Choroid plexus epithelial cell (primary cell): ENCODE measurements around the gene PRM2.

ENCODE experiments used
- DNase-seq: peaks from one replicate; pipeline ENCODE4 v3.0.0-alpha.2; 2010; ENCODE audit warnings: low read depth
- H3K4me3 ChIP-seq: 2 replicates; pipeline ENCODE4 v1.5.1; 2011; ENCODE audit warnings: low read depth, mild to moderate bottlenecking, control low read depth, low read length, moderate library complexity
- TF ChIP-seq, protein P1 (sequence below): conservative IDR thresholded peaks from 2 replicates; pipeline ENCODE4 v1.5.1; 2011; ENCODE audit warnings: low read depth, mild to moderate bottlenecking, control low read depth, inconsistent platforms, low read length, moderate library complexity

The PRM2 gene

DNA sequence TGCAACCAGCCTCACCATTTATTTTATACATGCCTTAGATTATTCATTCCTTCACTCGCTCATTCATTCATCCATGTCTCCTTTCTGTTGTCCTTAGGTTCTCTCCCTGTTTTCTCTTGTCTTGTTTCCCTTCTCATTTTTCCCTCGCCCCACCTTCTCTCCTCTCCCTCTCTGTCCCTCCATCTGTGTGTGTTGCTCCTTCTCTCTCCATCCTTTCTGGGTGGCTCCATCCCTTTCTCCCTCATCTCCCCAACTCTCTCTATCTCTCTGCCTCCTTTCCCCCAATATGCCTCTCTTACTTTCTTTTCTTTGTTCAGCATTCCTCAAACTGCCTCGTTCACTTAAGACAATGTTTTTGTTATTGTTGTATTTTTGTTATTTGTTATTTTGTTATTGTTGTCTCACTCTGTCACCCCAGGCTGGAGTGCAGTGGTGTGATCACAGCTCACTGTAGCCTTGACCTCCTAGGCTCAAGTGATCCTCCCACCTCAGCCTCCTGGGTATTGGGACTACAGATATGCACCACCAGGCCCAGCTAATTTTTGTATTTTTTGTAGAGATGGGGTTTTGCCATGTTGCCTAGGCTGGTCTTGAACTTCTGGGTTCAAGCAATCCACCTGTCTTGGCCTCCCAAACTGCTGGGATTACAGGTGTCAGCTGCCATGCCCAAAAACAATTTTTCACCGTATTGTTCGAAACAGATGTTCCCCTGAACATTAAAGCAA is 34.6 kb downstream of the PRM2 start:
- DNase-seq: no peak
- TF ChIP-seq, protein P1, sequence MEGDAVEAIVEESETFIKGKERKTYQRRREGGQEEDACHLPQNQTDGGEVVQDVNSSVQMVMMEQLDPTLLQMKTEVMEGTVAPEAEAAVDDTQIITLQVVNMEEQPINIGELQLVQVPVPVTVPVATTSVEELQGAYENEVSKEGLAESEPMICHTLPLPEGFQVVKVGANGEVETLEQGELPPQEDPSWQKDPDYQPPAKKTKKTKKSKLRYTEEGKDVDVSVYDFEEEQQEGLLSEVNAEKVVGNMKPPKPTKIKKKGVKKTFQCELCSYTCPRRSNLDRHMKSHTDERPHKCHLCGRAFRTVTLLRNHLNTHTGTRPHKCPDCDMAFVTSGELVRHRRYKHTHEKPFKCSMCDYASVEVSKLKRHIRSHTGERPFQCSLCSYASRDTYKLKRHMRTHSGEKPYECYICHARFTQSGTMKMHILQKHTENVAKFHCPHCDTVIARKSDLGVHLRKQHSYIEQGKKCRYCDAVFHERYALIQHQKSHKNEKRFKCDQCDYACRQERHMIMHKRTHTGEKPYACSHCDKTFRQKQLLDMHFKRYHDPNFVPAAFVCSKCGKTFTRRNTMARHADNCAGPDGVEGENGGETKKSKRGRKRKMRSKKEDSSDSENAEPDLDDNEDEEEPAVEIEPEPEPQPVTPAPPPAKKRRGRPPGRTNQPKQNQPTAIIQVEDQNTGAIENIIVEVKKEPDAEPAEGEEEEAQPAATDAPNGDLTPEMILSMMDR: no peak
- H3K4me3 ChIP-seq: no peak overlapping the region

DNA sequence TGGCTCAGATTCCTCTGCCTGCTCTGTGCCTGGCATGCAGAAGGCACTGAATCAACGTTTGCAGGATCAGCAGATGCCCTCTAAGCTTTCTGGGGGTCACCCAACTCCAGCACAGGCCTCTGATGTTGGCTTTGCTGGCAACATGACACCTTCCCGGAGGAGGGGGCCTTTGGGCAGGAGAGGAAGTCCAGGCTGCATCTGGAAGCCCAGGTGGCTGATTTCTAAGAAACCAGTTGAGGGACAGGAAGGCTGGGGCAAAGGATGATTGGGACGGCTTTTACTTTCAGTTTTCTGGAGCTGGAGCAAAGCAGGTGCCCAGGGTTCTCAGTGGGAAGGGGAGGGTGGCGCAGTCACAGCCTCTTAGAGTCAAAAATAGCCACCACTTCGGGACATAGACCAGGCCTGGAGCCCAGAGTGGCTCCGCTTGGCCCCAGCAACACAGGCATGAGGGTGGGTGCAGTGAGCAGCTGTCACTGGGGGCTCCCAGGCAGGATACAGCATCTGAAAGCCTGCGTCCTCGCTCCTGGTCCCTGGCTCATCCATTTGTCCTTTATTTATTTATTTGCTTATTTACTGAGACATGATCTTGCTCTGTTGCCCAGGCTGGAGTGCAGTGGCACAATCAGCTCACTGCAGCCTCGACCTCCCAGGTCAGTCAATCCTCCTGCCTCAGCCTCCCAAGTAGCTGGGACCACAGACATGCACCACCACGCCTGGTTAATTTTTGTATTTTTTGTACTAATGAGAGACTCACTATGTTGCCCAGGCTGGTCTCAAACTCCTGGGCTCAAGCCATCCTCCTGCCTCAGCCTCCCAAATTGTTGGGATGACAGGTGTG is 35.4 kb downstream of the PRM2 start:
- no peak for DNase-seq
- H3K4me3 ChIP-seq: no peak overlapping the region
- TF ChIP-seq, protein P1: no peak

DNA sequence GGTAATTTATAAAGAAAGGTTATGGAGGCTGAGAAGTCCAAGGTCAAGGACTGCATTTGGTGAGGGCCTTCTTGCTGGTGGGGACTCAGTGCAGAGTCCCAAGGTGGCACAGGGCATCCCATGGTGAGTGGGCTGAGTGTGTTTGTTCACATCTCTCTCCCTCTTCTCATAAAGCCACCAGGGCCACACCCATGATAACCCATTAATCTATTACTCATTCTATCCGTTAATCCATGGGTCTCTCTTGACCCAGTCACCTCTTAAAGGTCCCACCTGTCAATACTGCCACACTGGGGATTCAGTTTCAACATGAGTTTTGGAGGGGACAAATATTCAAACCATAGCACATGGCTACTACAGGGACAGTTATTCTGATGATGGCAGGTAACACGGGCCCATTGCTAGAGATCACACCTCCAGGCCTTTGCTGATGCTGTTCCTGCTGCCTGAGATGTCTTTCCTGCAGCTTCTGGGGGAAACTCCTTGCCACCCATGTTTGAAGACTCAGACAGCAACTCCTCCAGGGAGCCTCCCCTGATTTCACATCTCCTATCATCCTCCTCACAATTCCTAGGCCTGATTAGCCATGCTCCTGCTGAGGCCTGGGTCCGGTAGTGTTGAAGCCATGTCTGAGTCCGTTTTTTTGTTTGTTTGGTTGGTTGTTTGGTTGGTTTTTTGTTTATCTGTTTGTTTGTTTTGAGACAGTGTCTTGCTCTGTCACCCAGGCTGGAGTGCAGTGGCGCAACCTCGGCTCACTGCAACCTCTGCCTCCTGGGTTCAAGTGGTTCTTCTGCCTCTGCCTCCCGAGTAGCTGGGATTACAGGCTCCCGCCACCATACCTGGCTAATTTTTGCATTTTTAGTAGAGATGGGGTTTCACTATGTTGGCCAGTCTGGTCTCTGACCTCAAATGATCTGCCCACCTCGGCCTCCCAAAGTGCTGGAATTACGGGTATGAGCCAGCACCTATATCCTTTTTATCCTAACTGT is 36.3 kb downstream of the PRM2 start:
- H3K4me3 ChIP-seq: no peak overlapping the region
- TF ChIP-seq, protein P1: no peak
- DNase-seq: no peak

DNA sequence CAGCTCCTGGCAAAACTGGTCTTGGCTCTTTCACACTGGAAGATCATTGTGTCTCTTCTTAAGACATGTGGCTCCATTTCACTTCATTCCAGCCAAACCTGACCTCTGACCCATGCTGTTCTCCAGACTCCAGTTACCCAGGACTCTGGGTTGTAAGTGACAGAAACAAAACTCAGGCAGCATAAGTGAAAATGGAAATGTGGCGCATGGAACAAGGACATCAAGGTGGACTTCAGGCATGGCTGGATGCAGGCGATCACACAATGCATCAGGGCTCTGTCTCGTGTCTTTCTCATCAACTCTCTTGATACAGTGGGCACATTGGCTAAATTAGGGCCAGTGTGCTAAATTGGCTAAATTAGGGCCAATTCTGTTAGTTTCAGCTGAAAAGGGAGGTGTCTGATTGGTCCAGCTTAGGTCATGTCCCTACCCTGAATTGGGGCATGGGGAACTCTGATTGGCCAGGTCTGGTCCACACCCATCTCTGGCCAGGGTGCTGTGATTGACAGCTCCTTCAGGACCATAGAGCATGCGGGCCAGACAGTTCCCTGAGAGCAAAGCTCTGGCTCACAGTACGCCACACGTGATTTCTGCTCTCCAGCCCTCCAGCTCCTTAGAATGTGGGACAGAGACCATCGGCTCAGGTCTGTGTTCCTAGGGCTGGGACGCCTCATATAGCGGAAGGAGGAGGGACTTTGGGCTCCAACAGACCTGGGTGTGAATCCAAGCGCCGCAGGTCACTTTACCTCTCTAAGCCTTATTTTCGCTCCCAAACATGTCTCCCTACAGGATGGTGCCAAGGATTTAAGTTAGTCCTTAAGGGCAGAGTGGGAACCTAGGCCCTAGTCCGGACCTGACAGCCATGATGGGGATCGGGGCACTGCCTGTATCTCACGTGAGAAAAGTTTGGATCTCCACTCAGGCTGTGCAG is 37.7 kb downstream of the PRM2 start:
- TF ChIP-seq, protein P1: no peak
- DNase-seq: no peak
- no peak overlapping the region for H3K4me3 ChIP-seq

DNA sequence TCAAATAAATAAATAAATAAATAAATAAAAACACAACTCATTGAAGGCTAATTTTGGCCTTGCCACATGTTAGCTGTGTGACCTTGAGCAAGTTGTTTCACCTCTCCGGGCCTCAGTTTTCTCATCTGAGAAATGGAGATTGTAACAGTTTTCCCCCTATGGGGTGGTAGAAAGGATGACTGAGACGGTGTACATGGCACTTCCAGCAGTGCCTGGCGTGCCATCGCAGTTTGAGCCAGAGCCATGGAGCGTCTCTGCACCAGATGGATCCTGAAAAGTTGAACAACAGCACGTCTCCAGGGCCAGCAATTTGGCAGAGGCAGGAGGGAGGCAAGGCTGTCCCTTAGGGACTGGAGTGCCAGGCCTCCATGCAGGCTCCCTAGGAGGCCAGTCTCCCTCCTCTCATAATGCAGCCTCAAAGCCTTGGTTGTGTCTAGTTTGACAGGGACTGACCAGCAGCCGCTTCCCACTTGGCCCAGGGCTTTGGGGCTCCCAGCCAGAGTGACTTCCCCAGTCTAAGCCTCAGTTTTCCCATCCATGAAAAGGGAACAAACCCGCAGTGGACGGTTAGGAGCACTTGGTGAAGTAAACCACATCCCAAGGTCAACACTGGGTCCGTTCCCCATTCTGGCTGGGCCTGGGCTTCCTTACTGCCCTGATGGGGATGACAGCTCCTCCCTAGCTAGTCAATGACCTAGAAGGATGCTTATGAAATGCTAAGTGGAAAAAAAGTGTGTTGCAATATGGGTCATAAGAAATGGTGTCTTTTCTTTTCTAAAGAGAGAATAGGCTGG is 39.6 kb downstream of the PRM2 start:
- H3K4me3 ChIP-seq: no peak overlapping the region
- TF ChIP-seq, protein P1: no peak
- peak; percentile 41 for DNase-seq
